ENCODE measurements around the gene TRIP12.
A peak's percentile ranks its signal among the peaks of the same experiment; 100 is the strongest.
"Not testable (repeated sequence)": the region's sequence is repeated elsewhere in the genome, so short reads cannot be mapped to it uniquely, and the experiment has no call there.

The TRIP12 gene

GRCh38 chr2:229873123-229873581 lies 48.7 kb downstream of the TRIP12 start:
- DNase-seq, result no peak

- no peak for DNase-seq
Observed at GRCh38 chr2:229870903-229871656, 50.7 kb downstream of the TRIP12 start.

- DNase-seq, result no peak
Observed at GRCh38 chr2:229869226-229869625, 52.6 kb downstream of the TRIP12 start.

GRCh38 chr2:229868794-229869193 lies 53.0 kb downstream of the TRIP12 start:
- no peak for DNase-seq

GRCh38 chr2:229865033-229865432 lies 56.8 kb downstream of the TRIP12 start:
- DNase-seq, result no peak

- DNase-seq, result no peak
Observed at GRCh38 chr2:229861431-229861830, 60.4 kb downstream of the TRIP12 start.

- no peak for DNase-seq
Observed at GRCh38 chr2:229860334-229860733, 61.5 kb downstream of the TRIP12 start.

GRCh38 chr2:229858351-229858750 lies 63.5 kb downstream of the TRIP12 start:
- DNase-seq, result no peak

GRCh38 chr2:229857634-229858033 lies 64.2 kb downstream of the TRIP12 start:
- DNase-seq, result no peak

GRCh38 chr2:229856413-229856812 lies 65.4 kb downstream of the TRIP12 start:
- DNase-seq, result no peak

GRCh38 chr2:229855116-229855515 lies 66.7 kb downstream of the TRIP12 start:
- DNase-seq, result no peak

- DNase-seq, result peak; percentile 77
Observed at GRCh38 chr2:229852565-229852964, 69.2 kb downstream of the TRIP12 start.

- DNase-seq, result no peak
Observed at GRCh38 chr2:229851870-229852269, 69.9 kb downstream of the TRIP12 start.

- not testable (repeated sequence) for DNase-seq
Observed at GRCh38 chr2:229850355-229851275, 71.2 kb downstream of the TRIP12 start.

GRCh38 chr2:229849073-229849472 lies 72.7 kb downstream of the TRIP12 start:
- DNase-seq, result peak; percentile 24

- DNase-seq, result no peak
Observed at GRCh38 chr2:229843613-229844012, 78.2 kb downstream of the TRIP12 start.

GRCh38 chr2:229838729-229839128 lies 83.1 kb downstream of the TRIP12 start:
- DNase-seq, result no peak

- DNase-seq, result no peak
Observed at GRCh38 chr2:229836847-229837246, 85.0 kb downstream of the TRIP12 start.

GRCh38 chr2:229835596-229836283 lies 86.1 kb downstream of the TRIP12 start:
- no peak for DNase-seq

- not testable (repeated sequence) for DNase-seq
Observed at GRCh38 chr2:229834368-229834767, 87.4 kb downstream of the TRIP12 start.

GRCh38 chr2:229832510-229832898 lies 89.3 kb downstream of the TRIP12 start:
- no peak for DNase-seq

- DNase-seq, result no peak
Observed at GRCh38 chr2:229831805-229832509, 89.9 kb downstream of the TRIP12 start.

GRCh38 chr2:229825476-229825875 lies 96.3 kb downstream of the TRIP12 start:
- DNase-seq, result no peak

All from CD4-positive, alpha-beta T cell treated with Interleukin-17A for 4 hours (primary cell).